Activated CD4-positive, CD25-positive, alpha-beta regulatory T cell treated with anti-CD3 and anti-CD28 coated beads, Interleukin-2, amount 50 U/mL, for 24 hours (primary cell): ENCODE measurements around the gene ZNF778.

Experiments
- ATAC-seq, 2 donors: fragments of 150-1000 bp; cut with Tn5 transposase; one replicate each; pipeline ENCODE4 v1.10.0; 2021; ENCODE audit warnings: mild to moderate bottlenecking in 1 of 2, moderate library complexity in 1 of 2

Gene ZNF778

DNA sequence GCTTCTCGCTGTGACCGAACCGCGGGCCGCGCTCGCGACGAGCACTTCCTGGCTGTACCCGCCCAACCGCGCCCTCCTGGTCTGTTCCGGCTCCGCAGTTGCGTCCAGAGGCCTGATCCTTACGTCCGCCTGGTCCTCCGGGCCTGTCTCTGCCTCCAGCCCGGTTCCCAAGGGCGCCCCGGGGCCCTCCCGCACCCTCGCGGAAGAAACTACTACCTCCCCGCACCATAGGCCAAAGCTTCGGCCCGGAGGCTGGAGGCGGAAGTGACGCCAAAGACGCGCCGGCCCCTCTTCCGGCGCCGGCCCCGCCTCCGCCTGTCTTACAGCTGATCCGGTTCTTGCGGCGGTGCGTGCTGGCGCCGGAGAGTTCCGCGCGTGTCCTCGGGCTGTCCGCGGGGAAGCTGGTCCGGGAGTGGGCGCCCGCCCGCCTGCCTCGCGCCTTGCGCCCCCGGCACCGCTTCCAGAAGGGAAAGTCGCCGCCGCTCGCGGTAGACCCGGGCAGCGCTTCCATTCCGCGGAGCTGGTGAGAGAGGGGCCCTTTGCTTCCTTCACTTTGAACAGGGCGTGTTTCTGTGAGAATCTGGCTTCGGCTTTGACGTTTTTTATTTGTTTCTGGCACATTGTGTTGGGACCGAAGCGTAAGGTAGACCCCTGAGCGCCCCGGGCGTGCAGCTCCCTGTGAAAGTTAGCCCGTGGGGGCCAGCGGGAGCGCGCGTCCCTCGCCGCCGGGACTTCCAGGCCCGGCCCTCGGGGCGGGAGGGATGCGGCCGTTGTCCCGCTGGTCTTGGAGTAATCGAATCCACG, at the start of gene ZNF778:
ZNF778 (plus strand) TSS at position 316 of the 804 bp plus-strand sequence. CDS start 3,425 bp downstream, outside the sequence.
- peak; percentile 76 to 80 for ATAC-seq

DNA sequence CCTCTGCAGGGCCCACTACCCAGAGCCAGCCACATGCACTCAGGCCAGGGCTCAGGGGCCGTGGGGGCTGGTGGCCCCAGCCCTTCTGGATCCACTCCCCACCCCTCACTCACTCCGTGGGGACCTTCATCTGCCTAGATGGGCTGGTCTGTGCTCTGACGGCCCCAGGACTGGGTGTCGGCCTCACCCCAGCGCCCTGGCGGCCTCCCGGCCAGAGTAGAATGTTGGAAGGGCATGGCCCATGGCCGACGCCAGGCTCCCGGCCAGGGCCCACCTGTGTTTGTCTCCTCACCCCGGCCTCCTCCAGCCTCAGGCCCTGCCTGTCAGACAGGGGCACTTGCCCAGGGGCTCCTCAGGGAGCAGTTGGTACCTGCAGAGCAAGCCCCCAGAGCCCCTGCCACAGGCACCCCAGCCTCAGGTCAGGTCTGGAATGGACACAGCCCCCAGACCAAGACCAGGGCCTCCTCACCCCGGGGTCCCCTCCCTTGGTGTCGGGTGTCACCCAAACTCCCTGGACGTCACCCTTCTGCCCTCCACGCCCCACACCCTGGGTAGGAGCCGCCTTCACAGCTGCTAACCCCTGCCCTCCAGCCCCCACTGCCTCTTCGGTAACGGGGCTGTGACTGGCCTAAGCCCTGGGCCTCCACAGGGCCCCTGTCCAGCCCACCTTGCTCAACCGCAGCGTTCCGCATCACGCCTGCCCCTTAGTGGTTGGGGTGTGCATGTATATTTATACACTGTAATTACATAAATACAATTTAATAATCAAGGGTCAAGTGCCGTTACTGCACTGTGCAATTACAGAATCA, 48.9 kb upstream of the ZNF778 start:
- ATAC-seq = no peak

DNA sequence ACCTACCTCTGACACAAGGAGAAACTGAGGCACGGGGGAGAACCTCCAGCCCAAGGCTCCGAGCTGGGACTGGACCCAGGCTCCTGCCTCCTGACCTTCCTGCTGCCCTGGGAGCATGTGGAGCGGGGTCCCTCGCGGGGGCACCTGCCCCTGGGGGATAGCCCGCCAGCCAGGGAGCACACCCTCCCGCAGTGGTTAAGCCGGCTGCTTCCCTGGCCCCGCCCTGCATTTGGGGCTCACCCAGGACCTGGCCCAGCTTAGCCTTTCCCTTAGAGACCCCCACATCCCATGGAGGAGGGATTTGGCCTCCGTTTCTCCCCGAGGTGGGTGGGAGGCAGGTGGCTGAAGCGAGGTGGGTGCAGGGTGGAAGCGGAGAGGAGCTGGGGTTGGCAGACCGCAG, 47.7 kb upstream of the ZNF778 start:
- no peak for ATAC-seq

DNA sequence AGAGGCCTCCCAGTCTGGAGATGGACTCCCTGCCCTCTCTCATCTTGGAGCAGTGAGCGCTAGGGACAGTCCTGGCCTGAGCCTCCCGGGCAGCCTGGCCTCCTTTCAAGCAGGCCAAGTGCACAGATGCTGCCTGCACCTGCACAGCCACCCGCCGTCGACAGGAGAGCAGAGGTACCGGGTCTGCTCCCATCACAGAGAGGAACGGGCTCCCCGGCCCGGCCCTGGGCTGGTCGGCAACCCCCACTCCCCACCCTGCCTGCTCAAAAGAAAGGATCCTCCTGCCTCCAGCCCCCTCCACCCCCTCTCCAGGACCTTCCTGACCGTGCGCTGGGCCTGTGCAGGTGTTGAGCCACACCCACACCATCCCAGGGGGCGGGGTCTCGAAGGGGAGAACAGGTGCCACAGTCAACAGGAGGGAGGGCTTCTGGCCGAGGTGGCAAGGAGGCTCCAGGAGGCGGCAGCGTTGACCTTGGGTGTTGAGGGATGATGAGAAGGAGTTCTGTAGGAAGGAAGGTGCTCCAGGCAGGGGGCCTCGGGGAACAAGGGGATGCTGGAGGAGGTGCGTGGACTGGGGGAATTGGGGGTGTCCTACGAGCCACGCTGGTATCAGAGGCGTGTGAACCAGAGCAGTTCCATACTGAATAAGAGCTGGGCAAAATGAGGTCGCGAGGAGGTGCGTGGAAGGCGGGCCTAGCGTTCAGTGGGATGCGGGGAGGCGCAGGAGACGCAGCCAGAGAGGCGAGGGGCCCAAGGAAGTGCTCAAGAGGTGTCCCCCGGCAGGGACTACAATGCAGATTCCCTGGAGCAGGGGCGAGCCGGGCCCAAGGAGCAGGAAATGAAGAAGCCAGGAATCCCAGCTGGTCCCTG, 46.9 kb upstream of the ZNF778 start:
- ATAC-seq = no peak

DNA sequence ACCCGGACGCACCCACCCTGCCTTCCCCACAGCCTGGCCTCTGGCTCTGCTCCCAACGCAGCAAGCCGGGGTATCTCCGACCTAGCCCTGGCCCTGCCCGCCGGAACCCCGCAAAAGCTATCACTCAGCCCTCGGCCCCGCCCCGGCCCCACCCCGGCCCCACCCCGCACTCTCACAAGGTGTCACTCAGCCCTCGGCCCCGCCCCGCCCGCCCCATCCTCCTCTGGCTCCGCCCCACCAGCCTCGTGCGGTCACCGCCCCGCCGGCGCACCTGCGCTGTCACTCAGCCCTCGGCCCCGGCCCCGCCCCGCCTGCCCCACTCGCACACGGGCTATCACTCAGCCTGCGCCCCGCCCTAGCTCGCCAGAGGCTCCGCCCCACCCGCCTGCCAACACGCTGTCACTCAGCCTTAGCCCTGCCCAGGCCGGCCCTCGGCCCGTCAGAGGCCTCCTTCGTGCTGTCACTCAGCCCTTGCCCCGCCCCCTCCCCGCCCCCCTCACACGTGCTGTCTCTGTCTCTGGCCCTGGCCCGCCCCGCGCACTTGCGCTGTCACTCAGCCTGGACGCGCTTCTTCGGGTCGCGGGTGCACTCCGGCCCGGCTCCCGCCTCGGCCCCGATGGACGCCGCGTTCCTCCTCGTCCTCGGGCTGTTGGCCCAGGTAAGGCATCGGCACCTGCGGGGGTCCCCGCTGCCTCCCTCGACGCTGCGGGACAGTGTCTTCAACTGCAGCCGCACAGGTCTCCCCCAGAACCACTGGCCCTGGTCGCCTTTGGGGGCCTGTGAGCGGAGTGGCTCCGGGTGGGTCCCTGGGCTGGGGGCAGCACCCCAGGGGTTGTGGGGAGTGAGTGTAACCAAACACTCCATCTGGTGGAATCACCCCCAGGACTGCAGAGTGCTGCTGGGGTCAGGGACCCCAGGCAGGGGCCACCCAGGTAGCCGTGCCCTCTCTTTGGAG, 46.0 kb upstream of the ZNF778 start, which contains the start of gene CDH15:
CDH15 (plus strand) TSS at position 533 of the 955 bp plus-strand sequence; CDS start at position 617, 84 bp downstream.
- peak; percentile 95 to 96 for ATAC-seq

DNA sequence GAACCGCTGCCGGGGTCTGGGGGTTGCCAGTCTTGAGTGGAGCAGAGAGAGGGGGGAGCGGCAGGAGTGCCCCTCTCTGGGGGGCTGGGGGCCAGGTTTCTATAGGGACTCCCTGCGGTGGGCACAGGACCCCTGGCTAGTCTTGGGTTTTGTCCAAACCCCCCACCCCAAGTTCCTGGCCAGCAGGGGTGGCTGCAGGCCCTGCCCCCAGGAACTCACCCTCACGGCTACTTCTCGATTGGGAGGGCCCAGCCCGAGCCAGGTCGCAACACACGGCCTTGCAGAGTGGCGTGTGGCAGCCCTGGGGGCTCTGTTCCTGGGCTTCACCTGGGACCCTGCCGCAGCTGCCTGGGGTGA, 45.4 kb upstream of the ZNF778 start:
- ATAC-seq = no peak

DNA sequence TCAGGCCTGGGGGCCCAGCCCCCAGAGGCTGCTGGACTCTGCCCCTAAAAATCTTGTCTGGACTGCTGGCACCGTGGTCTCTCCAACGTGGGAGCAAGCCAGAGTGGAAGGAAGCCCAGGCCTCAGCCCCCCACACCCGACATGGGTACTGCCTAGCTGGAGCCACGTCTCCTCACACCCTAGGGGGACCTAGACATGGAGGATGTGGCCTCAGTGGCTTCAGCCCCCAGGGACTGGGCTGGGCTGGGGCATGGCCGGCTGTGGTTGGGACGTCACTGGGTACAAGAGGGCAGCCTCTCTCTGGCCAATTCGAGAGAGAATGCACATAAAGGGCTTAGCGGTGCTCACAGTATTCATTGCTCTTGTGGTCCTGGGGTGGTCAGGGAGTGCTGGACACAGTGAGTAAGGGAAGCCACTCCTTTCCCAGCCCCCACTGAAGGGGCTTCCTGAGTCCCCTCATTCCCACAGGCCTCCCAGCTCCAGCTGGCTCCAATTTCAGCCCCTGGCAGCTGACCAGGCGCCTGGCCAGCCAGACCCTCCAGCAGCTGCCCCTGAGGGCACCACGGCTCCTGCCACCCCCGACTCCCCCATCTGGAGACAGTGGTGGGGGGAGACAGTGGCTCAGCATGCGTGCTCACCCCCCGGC, 44.9 kb upstream of the ZNF778 start:
- ATAC-seq = no peak

DNA sequence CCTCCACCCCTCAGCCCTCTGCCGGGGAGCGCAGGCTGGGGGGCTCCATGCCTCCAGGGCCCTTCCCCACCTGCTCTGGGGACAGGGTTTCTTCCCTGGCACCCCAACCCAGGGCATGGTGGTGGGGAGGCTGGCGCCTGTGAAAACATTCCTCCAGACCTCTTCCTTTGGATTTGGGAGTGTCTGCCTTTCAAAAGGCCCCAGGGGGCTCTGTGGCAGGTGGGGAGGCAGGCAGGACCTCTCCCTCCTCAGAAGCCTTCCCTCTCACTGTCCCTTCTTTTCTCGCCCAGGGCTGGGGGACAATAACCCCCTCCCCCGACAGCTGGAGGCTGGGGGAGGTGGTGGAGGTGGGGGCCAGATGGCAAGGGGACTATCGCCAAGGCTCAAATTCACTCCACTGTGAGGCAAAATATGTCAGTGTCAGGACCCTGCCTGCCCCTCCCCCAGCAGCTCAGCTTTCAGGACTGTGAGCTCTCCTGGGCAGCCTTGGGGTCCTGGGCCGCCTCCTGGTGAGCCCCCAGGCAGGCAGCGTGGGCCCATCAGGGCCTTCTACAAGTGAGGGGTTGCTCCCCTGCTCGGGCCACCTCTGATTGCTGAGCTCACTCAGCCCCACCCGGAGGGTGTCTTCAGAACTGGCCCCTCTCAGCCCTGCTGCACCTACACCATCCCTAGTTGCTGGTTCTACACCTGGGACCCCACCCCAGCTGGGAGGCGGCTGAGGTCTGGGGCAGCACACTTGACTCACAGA, 44.2 kb upstream of the ZNF778 start:
- no peak for ATAC-seq

DNA sequence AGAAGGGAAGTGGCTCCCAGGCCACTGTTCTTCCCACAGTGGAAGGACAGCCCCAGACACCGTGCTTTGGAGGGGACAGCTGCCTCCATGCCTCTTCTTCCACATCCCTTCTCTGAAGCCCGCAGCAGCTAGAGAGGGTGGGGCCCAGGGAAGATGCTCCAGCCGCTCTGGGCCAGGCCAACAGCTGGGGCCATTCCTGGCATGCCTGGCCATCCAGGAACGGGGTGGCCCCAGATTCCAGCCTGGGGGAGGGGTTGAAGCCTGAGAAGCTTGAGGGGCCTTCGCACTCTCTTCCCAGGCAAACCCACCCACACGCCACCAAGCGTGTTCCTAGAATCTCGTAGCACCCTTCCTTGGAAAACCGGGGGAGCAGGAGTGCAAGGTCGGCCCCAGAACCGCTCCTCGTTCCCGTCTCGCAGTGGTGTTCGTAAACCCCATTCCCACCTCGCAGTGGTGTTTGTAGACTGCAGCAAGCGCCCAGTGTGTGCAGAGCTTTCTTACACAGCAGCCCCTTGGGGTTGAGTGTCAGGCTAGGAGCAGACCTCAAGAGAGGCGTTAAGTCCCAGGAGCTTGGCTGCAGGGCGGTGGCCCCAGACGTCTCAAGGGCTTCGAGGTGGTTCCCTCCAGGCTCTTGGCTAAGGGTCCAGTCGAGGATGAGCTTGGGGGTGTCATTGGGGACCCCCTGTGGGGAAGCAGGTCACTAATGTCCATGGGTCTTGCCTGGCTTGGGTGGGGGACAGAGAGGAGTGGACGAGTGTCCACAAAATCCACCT, 43.3 kb upstream of the ZNF778 start:
- ATAC-seq = no peak

DNA sequence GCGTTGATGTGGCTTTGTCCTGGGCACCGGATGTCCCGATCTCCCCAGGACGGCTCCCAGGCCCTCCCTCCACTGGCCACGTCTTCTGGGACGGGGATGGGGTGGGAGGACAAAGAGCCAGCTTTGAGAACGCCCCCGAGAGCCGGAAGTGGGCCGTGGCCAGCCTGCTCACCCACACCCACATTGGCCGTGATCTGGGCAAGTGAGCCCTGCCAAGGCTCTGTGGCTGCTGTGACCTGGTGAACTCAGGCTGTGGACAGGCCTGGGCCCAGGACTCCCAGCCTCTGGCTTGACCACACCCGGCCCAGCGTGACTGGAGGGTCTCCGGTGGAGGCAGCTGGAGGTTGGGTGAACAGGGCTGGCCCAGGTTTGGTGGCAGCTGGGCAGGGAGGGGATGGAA, 42.6 kb upstream of the ZNF778 start:
- no peak for ATAC-seq

DNA sequence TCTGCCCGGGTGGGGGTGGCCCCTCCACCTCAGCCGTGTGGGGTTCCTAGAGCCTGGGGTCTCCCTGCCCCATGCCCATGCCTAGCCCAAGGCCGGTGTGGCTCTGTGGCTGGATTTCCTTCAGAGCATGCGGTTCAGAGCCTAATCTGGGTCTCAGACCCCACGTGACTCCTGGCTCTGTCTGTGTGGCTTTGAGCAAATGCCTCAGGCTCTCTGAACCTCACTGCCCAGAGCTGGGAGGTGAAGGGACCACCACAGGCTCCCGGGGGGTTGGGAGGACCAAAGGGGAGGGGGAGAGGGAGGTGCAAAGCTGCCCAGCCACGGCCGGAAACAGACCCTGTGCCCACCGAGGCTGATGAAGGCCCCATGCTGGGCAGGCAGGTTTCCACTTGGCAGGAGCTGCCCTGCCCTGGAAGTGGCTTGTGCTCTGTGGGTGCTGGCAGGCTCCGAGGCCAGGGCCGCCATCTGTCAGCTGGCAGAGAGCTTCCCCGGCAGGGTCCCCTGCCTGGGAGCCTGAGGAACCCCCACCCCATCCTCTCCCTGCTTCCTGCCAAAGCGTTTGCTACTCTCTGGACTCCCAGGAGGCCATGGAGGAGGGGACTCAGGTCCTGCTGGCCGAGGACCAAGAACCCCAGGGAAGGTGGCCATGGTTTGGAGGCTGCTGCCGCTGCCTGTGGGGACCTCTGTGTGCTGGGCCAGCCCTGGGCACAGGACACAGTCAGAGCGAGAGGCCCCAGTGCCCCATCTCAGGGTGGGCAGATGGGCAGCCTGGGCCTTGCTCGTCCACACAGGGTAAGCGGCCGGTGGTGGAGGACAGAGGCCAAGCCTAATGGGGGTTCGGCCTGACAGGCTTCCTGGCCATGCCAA, 42.0 kb upstream of the ZNF778 start:
- no peak for ATAC-seq

DNA sequence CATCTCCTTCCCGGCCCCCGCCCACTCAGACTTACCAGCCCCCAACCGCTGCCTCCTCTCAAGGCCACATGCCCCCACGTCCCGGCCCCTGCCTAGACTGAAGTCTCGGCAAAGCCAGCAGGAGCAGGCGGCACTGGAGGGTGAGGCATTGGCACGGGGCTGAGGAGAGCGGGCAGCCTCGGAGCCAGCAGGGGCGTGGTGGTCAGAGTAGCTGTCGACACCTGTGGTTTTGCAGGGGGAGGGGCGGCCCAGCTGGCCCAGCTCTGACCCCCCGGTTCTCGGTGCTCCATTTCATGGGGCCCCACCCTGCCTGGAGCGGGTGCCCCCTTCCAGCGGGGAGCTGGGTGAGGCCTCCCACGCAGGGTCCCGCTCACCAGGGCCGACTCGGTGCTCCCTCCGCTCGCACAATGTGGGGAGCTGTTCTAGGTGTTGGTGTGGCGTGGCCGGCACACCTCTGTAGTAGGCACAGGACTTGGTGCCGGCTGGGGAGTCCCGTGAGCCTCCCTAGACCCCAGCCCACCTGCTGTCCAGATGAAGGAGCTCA, 41.3 kb upstream of the ZNF778 start:
- ATAC-seq = no peak

DNA sequence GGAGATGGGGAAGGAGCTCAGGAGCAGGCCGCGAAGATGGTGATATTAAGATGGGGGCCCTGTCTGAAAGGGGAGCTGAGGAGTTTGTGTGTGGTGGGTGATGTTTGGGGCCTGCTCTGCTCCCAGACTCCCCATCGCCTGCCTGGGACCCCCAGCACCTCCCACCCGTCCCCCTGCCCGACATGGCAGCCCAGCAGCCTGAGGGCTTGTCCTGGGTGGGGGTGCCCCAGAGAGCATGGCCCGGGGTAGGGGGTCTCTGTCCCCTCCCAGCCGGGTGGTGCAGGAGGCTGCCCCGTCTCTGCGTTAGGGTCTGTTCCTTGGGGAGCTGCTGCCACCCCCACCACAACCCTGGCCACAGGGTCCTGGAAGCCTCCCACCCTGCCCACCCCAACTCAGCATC, 40.8 kb upstream of the ZNF778 start:
- no peak for ATAC-seq

DNA sequence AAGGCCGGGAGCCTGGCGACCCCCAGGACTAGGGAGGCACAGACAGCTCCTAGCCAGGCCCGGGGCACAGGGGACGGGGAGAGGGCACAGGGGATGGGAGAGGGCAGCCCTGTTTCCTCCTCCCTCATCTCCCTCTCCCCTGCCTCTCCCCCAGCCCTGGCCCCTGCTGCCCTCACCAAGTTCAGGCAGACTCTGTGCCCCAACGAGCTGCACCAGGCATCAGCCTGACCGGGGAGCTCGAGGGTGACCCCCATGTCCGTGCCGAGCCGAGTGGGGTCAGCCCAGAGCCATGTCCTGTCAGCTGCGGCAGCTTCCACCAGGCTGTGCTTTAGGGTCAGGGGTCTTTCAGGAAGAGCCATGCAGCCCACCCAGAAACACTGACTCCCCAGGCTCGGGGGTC, 40.0 kb upstream of the ZNF778 start:
- no peak for ATAC-seq

DNA sequence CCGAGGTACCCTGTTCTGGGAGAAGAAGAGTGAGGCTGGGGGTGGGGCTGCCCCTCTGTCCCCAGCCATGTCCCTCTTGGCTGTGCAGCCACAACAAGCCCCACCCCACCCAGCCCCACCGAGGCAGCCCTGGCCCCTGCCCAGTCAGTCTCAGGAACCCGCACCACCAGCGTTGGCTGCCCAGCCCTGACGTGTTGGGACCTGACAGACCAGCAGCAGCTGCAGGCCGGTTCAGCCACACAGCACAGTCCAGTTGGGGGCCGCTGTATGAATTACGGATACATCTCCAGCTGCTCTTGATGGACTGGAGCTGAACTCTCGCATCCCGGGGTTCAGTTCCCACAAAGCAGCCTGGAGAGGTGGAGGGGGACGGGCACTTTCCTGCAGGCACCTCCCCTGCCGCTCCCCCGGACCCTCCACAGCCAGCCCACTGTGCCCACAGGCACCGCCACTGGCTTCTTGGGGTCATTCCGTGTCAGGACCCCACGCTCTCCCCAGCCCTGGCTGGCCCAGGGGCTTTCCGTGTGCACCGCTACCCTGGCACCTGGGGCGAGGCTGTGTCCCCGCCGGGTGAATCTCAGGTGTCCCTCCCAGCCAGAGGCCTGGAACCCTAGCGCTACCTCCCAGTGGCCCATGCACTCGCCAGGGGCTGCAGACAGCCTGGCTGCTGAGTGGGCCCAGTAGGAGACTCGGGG, 38.9 kb upstream of the ZNF778 start:
- no peak for ATAC-seq

DNA sequence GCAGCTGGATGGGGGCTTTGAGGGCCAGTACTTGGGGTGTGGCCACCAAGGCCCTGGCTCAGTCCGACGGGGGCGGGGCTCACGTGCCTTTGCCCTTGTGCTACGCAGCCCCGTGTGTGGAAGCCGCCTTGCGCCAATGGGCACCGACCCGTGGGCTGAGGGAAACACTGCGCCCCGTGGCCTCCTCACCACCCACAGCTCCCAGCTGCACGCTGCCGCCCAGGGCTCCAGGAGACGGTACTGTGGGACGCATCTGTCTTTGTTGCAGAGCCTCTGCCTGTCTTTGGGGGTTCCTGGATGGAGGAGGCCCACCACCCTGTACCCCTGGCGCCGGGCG, 38.4 kb upstream of the ZNF778 start:
- no peak for ATAC-seq

DNA sequence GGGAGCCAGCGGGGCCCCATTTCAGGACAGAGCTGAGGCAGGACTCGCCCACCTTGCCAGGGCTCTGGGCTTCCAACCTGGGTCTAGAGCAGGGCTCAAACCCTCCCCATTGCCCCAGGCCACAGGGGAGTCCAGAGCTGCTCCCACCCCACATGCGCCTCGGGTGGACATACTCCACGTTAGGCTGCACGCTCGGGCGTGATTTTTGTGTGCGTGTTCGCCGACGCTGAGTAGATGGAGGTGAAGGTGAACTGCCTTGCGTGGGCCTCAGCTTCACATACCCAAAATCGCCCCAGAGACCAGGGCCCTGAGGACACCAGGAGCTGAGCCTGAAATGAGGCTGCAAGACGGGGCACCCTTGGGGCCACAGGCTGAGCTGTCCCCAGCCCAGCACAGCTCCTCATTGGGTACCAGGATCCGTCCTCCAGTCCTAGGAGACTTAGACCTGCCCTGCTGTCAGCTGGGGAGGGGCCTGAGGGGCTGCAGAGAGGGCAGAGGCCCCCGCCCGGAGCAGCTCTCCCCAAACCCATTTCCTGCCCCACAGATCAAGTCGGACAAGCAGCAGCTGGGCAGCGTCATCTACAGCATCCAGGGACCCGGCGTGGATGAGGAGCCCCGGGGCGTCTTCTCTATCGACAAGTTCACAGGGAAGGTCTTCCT, 37.7 kb upstream of the ZNF778 start:
- ATAC-seq = no peak
